Right renal pelvis (tissue), 4 donors: ENCODE results near the gene TCEAL3. TPM values are rescaled to one million over a fixed set of nuclear protein-coding genes. Genes with fewer than 3 reads are reported as not detected.
"Not testable (repeated sequence)": the region's sequence is repeated elsewhere in the genome, so short reads cannot be mapped to it uniquely, and the experiment has no call there.

ENCODE experiments used
- DNase-seq, 4 donors: peaks; one replicate each; pipeline ENCODE4 v3.0.0-alpha.2; 2013; ENCODE audit warnings: low read depth in 4 of 4, low spot score in 3 of 4, missing footprints in 1 of 4
- polyA plus RNA-seq, 4 donors: library from polyadenylated mRNA; unstranded; fragments of 120-200 nt; gene quantifications; one replicate each; pipeline ENCODE4 v1.2.1, GENCODE V29; 2013; ENCODE audit not compliant: insufficient read length in 4 of 4

Gene TCEAL3
- polyA plus RNA-seq, 4 donors: 32.5 to 37.2 (median 34.1) TPM

DNA sequence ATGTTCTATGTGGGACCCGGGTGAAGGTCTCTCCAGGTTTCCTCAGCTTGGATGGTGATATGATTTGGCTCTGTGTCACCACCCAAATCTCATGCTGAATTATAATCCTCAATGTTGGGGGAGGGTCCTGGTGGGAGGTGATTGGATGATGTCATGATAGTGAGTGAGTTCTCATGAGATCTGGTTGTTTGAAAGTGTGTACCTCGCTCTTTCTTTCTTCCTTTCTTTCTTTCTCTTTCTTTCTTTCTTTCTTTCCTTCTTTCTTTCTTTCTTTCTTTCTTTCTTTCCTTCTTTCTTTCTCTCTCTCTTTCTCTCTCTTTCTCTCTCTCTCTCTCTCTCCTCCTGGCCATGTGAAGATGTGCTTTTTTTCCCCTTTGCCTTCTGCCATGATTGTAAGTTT lies 51.7 kb downstream of the TCEAL3 start:
- DNase-seq: not testable (repeated sequence)

Other genes with a start within 250 kb of the TCEAL3 start
- 100 to 1,000 TPM; 509 to 591 (median 575) TPM for gene BEX3, start 231.4 kb upstream of the TCEAL3 start, polyA plus RNA-seq
- 1 to 10 TPM; 2.4 to 3.4 (median 2.8) TPM for gene RAB40A, start 88.5 kb upstream of the TCEAL3 start, polyA plus RNA-seq
- gene TCEAL4, start 22.4 kb upstream of the TCEAL3 start, polyA plus RNA-seq: 100 to 1,000 TPM; 164 to 177 (median 170) TPM
- 10 to 100 TPM; 31.5 to 33.0 (median 31.9) TPM for gene TCEAL1, start 21.0 kb downstream of the TCEAL3 start, polyA plus RNA-seq
- 100 to 1,000 TPM; 307 to 342 (median 335) TPM for gene MORF4L2, start 78.7 kb downstream of the TCEAL3 start, polyA plus RNA-seq
- 1 to 10 TPM in 3 of 4 donors, under 1 TPM in 1; 0.66 to 1.4 (median 1.1) TPM for gene TMEM31, start 102.9 kb downstream of the TCEAL3 start, polyA plus RNA-seq
- 10 to 100 TPM in 1 of 4 donors, 1 to 10 TPM in 3; 6.8 to 20.4 (median 7.3) TPM for gene PLP1, start 168.9 kb downstream of the TCEAL3 start, polyA plus RNA-seq
- 1 to 10 TPM; 2.4 to 3.2 (median 2.9) TPM for gene RAB9B, start 224.3 kb downstream of the TCEAL3 start, polyA plus RNA-seq